Body of pancreas (tissue), 4 donors: ENCODE results near the gene PPIL4. TPM values are rescaled to one million over a fixed set of nuclear protein-coding genes. Genes with fewer than 3 reads are reported as not detected.

Experiments used
- ATAC-seq: fragments of 150-250 bp; one replicate; pipeline ENCODE4 v1.9.1; 2016
- DNase-seq, 4 donors: peaks; one replicate each; pipeline ENCODE4 v3.0.0-alpha.2; 2019
- H3K27ac ChIP-seq, 4 donors: fragments of 200-600 bp; sonication (generic); 1 replicate in 3 of 4; 2 replicates in 1 of 4; pipeline versions ENCODE4 v1.5.1 to v1.6.1; 2016 to 2019; ENCODE audit warnings: mild to moderate bottlenecking in 1 of 4, mixed read lengths in 1 of 4, moderate library complexity in 1 of 4
- H3K27me3 ChIP-seq, 2 donors: fragments of 200-600 bp; sonication (generic); one replicate each; pipeline ENCODE4 v1.6.0; 2016; ENCODE audit warnings: mild to moderate bottlenecking in 1 of 2
- H3K36me3 ChIP-seq, 2 donors: fragments of 200-600 bp; sonication (generic); replicated peaks in 1 of 2; 2 replicates each; pipeline ENCODE4 v1.5.1; 2016; ENCODE audit warnings: low read depth in 2 of 2; ENCODE audit not compliant: insufficient read depth in 1 of 2
- H3K4me1 ChIP-seq: fragments of 200-600 bp; sonication (generic); one replicate; pipeline ENCODE4 v1.6.0; 2016
- H3K4me3 ChIP-seq, 2 donors: fragments of 200-600 bp; sonication (generic); 1 replicate in 1 of 2; 2 replicates in 1 of 2; pipeline ENCODE4 v1.5.1; 2016 to 2019
- H3K9me3 ChIP-seq, 3 donors: fragments of 200-600 bp; sonication (generic); 1 replicate in 2 of 3; 2 replicates in 1 of 3; pipeline ENCODE4 v1.5.1; 2016
- POLR2A ChIP-seq, 3 donors: fragments of 450-650 bp; IDR thresholded peaks; one replicate each; pipeline ENCODE4 v1.6.1; 2016; ENCODE audit warnings: antibody characterized with exemption in 3 of 3, mild to moderate bottlenecking in 2 of 3
- WGBS, 2 donors: methylation state at CpG; one replicate each; pipeline ENCODE4 v1.1.5; 2017; 5-methylcytosine and 5-hydroxymethylcytosine counted together
- intact Hi-C: fragments of 100-400 bp; cut with DNase I; formaldehyde crosslinking; loops from one replicate; pipeline ENCODE4 v1.15.1; 2023
- total RNA-seq, 2 donors: library from RNA; depleted of rRNA; stranded (reverse); fragments of >200 nt; gene quantifications; one replicate each; pipeline ENCODE4 v1.1.0, GENCODE V29; 2016
- TF ChIP-seq, protein P1 (sequence below), 7 experiments: fragments of 450-650 bp in 4 of 7; fragments of 200-600 bp in 3 of 7; sonication (generic) in 3 of 7; IDR thresholded peaks; one replicate each; pipeline ENCODE4 v1.5.1; 2016 to 2019; ENCODE audit warnings: antibody characterized with exemption in 7 of 7

The PPIL4 gene
- total RNA-seq, 2 donors from 2014 or later: 14.5 to 24.1 TPM

DNA sequence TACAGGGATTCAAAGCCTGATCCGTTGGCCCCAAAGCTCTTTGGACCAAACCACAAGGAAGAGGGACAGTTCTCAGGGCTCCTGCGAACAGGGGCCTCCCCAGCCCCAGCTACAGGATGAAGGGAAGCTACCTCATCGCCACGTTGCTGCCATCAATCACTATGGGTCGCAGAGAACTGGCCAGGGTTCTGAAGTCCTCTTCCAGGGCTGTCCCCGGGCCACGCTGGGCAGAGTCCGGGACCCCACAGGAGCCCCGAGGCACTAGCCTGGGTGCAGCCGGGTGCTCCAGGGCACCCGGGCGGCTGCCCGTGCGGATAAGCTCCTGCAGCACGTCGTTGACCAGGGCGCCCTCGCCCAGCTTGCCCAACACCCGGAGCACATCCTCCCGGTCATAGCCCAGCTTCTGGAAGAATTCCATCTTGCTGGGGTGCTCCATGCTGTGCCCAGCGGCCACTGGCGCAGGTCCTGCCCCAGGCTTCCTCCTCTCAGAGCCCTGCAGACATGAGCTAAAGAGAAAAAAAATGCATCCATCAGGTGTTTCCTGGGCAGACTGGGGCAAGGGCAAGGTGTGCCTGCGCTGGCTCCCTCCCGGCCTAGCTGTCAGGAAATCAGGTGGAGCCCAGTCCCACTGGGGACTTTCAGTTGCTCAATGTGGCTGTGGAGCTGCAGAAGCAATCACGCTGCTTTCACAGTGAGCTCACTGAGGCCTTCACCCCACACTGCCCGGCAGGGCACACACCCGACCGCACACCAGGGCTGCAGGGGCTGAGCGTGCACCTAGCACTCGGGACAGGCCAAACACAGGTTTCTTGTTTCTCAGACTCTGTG lies 71.5 kb downstream of the PPIL4 start:
- no peak for ATAC-seq

DNA sequence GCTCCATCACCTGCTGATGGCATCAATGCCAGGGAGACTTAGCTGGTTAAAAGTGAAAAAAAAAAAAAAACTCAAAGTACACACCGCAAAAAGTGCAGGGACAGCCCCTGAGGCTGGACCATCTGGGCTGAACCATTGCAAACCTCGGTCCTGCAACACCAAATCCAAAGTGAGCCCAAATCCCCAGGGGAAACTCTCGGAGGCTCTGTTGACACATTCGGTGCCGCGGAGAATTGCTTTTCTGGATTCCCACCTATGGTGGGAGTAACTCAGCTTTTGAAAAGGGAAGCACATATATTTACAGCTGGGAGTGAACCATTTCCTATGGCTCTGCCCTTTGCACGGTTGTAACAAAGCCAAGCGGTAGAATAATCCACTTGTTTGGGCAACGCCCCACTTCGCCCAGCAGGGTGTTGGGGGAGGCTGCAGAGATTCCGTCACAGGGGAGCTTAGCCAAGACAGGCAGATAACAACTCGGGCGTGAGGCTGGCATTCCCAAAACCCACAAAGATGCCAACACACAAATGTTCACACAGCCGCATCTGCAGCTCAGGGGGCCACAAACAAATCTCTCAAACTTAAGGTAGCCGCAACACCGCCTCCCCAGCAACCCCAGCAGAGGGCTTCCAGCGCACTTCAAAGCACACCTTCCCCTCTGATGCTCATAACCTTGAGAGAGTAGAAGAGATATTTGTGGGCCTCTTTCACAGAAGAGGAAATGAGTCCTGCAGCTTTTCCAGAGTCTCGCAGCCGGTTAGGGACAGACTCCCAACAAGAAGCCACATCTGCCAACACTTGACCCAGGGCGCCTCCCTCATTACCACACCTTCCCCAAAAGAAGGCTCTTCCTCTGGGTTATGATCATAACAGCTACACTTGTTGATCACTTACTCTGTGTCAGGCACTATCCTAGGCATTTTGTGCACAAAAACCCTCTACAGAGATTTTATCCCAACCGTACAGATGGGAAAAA lies 72.5 kb downstream of the PPIL4 start:
- Histone ChIP-seq H3K27me3 (no peaks in the 10 kb centered on the region), H3K27ac (no peak overlapping the region), H3K36me3 (no peaks in the 10 kb centered on the region), H3K4me1 (no peaks in the 10 kb centered on the region), H3K9me3 (no peaks in the 10 kb centered on the region), H3K4me3 (no peak overlapping the region)
- no peak for ATAC-seq
- 75% methylated on average over 13 to 21 of the region's 21 CpGs for WGBS, 2 donors
- no peak for DNase-seq
- intact Hi-C loops: no loop called here
- TF ChIP-seq, protein P1, sequence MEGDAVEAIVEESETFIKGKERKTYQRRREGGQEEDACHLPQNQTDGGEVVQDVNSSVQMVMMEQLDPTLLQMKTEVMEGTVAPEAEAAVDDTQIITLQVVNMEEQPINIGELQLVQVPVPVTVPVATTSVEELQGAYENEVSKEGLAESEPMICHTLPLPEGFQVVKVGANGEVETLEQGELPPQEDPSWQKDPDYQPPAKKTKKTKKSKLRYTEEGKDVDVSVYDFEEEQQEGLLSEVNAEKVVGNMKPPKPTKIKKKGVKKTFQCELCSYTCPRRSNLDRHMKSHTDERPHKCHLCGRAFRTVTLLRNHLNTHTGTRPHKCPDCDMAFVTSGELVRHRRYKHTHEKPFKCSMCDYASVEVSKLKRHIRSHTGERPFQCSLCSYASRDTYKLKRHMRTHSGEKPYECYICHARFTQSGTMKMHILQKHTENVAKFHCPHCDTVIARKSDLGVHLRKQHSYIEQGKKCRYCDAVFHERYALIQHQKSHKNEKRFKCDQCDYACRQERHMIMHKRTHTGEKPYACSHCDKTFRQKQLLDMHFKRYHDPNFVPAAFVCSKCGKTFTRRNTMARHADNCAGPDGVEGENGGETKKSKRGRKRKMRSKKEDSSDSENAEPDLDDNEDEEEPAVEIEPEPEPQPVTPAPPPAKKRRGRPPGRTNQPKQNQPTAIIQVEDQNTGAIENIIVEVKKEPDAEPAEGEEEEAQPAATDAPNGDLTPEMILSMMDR (IDR thresholded peaks at IDR 0.05): no peak
- no peak for TF ChIP-seq POLR2A (IDR thresholded peaks at IDR 0.05)

More for the DNA sequence above, 71.5 kb downstream of the PPIL4 start:
- Histone ChIP-seq H3K27ac (no peak overlapping the region), H3K36me3 (no peaks in the 10 kb centered on the region), H3K27me3 (no peaks in the 10 kb centered on the region), H3K9me3 (no peaks in the 10 kb centered on the region), H3K4me1 (no peaks in the 10 kb centered on the region), H3K4me3 (no peak overlapping the region)
- 83% methylated on average over 7 to 29 of the region's 30 CpGs for WGBS, 2 donors
- TF ChIP-seq, protein P1 (IDR thresholded peaks at IDR 0.05): no peak
- no peak for TF ChIP-seq POLR2A (IDR thresholded peaks at IDR 0.05)
- no peak for DNase-seq
- intact Hi-C loops: no loop called here

DNA sequence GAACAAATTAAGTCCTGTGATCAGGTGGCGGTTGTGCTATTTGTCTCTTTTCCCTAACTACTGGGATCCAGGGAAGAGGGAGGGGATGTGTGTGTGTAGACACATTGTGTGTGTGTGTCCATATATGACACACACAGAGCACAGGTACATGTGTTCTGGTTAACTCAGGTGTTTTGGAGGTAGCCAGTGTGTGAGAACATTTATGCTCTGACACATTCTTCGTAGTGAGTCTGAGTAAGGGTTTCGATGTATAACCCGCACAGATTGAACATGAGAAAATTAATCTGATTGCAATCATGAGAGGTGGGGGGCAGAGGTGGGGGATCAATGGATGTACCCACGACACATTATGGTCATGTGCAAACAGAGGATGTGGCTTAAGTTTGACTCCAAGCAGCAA lies 73.6 kb downstream of the PPIL4 start:
- intact Hi-C loops: no loop called here
- no peak overlapping the region for H3K27ac ChIP-seq
- ATAC-seq: no peak

DNA sequence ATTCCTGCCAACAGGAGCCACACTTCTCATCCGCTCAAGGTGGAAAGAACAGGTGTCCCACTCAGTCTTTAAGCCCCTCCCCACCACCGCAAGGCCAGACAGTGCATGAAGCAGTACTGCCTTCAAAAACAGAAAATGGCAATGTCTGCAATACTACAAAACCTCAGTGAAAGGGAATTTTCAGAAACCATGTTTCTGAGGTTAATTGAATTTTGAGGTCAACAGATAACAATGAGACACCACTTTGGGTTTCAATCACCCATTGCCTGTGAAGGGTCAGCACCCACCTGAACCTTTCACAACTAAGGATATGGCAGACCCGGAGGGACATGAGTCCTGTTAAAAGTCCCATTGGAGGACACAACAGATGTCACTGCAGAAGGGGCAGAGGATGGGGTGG lies 74.0 kb downstream of the PPIL4 start:
- TF ChIP-seq POLR2A (IDR thresholded peaks at IDR 0.05): no peak
- TF ChIP-seq, protein P1 (IDR thresholded peaks at IDR 0.05): no peak
- no peak for ATAC-seq
- no peak for DNase-seq
- H3K9me3 ChIP-seq: no peaks in the 10 kb centered on the region
- WGBS, 2 donors: 65 to 72% methylated on average over 3 of the region's 3 CpGs
- H3K27me3 ChIP-seq: no peaks in the 10 kb centered on the region
- H3K4me3 ChIP-seq: no peak overlapping the region
- no peak overlapping the region for H3K27ac ChIP-seq
- peaks cover 4% of the 10 kb centered on the region for H3K4me1 ChIP-seq
- intact Hi-C loops: no loop called here
- no peaks in the 10 kb centered on the region for H3K36me3 ChIP-seq

More for the DNA sequence above, 73.6 kb downstream of the PPIL4 start:
- H3K4me3 ChIP-seq: no peak overlapping the region
- 92% methylated on average over 5 of the region's 5 CpGs for WGBS, 2 donors
- no peaks in the 10 kb centered on the region for H3K27me3 ChIP-seq
- no peak for TF ChIP-seq POLR2A (IDR thresholded peaks at IDR 0.05)
- TF ChIP-seq, protein P1 (IDR thresholded peaks at IDR 0.05): no peak
- no peak for DNase-seq
- H3K9me3 ChIP-seq: no peaks in the 10 kb centered on the region
- H3K36me3 ChIP-seq: no peaks in the 10 kb centered on the region
- H3K4me1 ChIP-seq: peaks cover 3% of the 10 kb centered on the region
